Ascending aorta (tissue), 2 donors: ENCODE measurements around the gene PPP2R5D. TPM values are rescaled to one million over a fixed set of nuclear protein-coding genes. Genes with fewer than 3 reads are reported as not detected.
"Not testable (repeated sequence)": the region's sequence is repeated elsewhere in the genome, so short reads cannot be mapped to it uniquely, and the experiment has no call there.

Experiments used
- DNase-seq, 2 donors: peaks; one replicate each; pipeline ENCODE4 v3.0.0-alpha.2; 2019; ENCODE audit warnings: low spot score in 2 of 2
- H3K27ac ChIP-seq, 2 donors: fragments of 200-600 bp; sonication (generic); one replicate each; pipeline ENCODE4 v1.5.1; 2016 to 2017; ENCODE audit warnings: mild to moderate bottlenecking in 1 of 2
- H3K27me3 ChIP-seq: fragments of 200-600 bp; sonication (generic); one replicate; pipeline ENCODE4 v1.5.1; 2017
- H3K36me3 ChIP-seq, 2 donors: fragments of 200-600 bp; sonication (generic); one replicate each; pipeline ENCODE4 v1.5.1; 2016
- H3K4me1 ChIP-seq, 2 donors: fragments of 200-600 bp; sonication (generic); one replicate each; pipeline ENCODE4 v1.5.1; 2016 to 2017; ENCODE audit warnings: mild to moderate bottlenecking in 1 of 2
- H3K4me3 ChIP-seq, 2 donors: fragments of 200-600 bp; sonication (generic); one replicate each; pipeline ENCODE4 v1.5.1; 2016 to 2017; ENCODE audit warnings: mild to moderate bottlenecking in 1 of 2
- H3K9me3 ChIP-seq, 2 donors: fragments of 200-600 bp; sonication (generic); one replicate each; pipeline ENCODE4 v1.5.1; 2016
- CTCF ChIP-seq, 3 experiments: fragments of 200-600 bp in 2 of 3; fragments of 450-650 bp in 1 of 3; sonication (generic) in 2 of 3; IDR thresholded peaks; one replicate each; pipeline ENCODE4 v1.5.1; 2016 to 2019; ENCODE audit warnings: antibody characterized with exemption in 3 of 3, mild to moderate bottlenecking in 1 of 3, moderate library complexity in 1 of 3
- intact Hi-C: fragments of 100-400 bp; cut with DNase I; formaldehyde crosslinking; loops from one replicate; pipeline ENCODE4 v1.15.1; 2023
- total RNA-seq: library from RNA; depleted of rRNA; stranded (reverse); fragments of >200 nt; gene quantifications from one replicate; pipeline ENCODE4 v1.1.0, GENCODE V29; 2016

The PPP2R5D gene
- total RNA-seq, 1 donor from 2014 or later = 27.7 TPM

- TF ChIP-seq CTCF (IDR thresholded peaks at IDR 0.05) = no peak
- peaks cover 43 to 69% of the 10 kb centered on the region in 2 donors for H3K36me3 ChIP-seq
Observed at GRCh38 chr6:43040542-43041257, 56.3 kb downstream of the PPP2R5D start.

GRCh38 chr6:43041475-43041874 lies 57.1 kb downstream of the PPP2R5D start:
- H3K36me3 ChIP-seq = peaks cover 48 to 75% of the 10 kb centered on the region in 2 donors
- DNase-seq, H3K4me1 ChIP-seq, intact Hi-C loops, H3K9me3 ChIP-seq, H3K27me3 ChIP-seq, H3K27ac ChIP-seq, H3K4me3 ChIP-seq: not testable (repeated sequence)

More at GRCh38 chr6:43040542-43041257, 56.3 kb downstream of the PPP2R5D start:
- Histone ChIP-seq H3K27ac (no peak overlapping the region), H3K4me1 (no peaks in the 10 kb centered on the region), H3K27me3 (no peaks in the 10 kb centered on the region), H3K4me3 (no peak overlapping the region), H3K9me3 (no peaks in the 10 kb centered on the region)
- no peak for DNase-seq
- intact Hi-C loops = no loop called here

- Histone ChIP-seq H3K27ac (no peak overlapping the region), H3K4me1 (no peaks in the 10 kb centered on the region), H3K36me3 (peaks cover 30 to 69% of the 10 kb centered on the region in 2 donors), H3K4me3 (no peak overlapping the region), H3K9me3 (no peaks in the 10 kb centered on the region), H3K27me3 (no peaks in the 10 kb centered on the region)
- no peak for TF ChIP-seq CTCF (IDR thresholded peaks at IDR 0.05)
- DNase-seq = no peak
- intact Hi-C loops = no loop called here
Observed at GRCh38 chr6:43043310-43043709, 58.9 kb downstream of the PPP2R5D start.

- Histone ChIP-seq H3K27ac (no peak overlapping the region), H3K4me1 (no peaks in the 10 kb centered on the region), H3K27me3 (no peaks in the 10 kb centered on the region), H3K4me3 (no peak overlapping the region), H3K9me3 (no peaks in the 10 kb centered on the region), H3K36me3 (peaks cover 26 to 65% of the 10 kb centered on the region in 2 donors)
- intact Hi-C loops = no loop called here
- no peak for TF ChIP-seq CTCF (IDR thresholded peaks at IDR 0.05)
- DNase-seq = no peak
Observed at GRCh38 chr6:43045371-43045930, 61.1 kb downstream of the PPP2R5D start.

- Histone ChIP-seq H3K27me3 (no peaks in the 10 kb centered on the region), H3K4me1 (peaks cover 0 to 2% of the 10 kb centered on the region in 2 donors), H3K36me3 (peaks cover 20 to 52% of the 10 kb centered on the region in 2 donors), H3K9me3 (no peaks in the 10 kb centered on the region), H3K27ac (no peak overlapping the region), H3K4me3 (no peak overlapping the region)
- DNase-seq = no peak
- no peak for TF ChIP-seq CTCF (IDR thresholded peaks at IDR 0.05)
- intact Hi-C loops = no loop called here
Observed at GRCh38 chr6:43047998-43048397, 63.6 kb downstream of the PPP2R5D start.

GRCh38 chr6:43050981-43051380 lies 66.6 kb downstream of the PPP2R5D start:
- no peak for TF ChIP-seq CTCF (IDR thresholded peaks at IDR 0.05)
- no peak overlapping the region for H3K4me3 ChIP-seq
- no peaks in the 10 kb centered on the region for H3K9me3 ChIP-seq
- intact Hi-C loops = loop anchor here (5.0 kb wide), 1 partner anchor 149 kb away; no protein-coding TSS in a partner anchor
- no peak overlapping the region for H3K27ac ChIP-seq
- no peak for DNase-seq
- H3K4me1 ChIP-seq = peaks cover 0 to 14% of the 10 kb centered on the region in 2 donors
- peaks cover 5 to 36% of the 10 kb centered on the region in 2 donors for H3K36me3 ChIP-seq
- H3K27me3 ChIP-seq = no peaks in the 10 kb centered on the region
